Hepatocyte (in vitro differentiated cells): ENCODE data around the gene GLIS2. TPM values are rescaled to one million over a fixed set of nuclear protein-coding genes. Genes with fewer than 3 reads are reported as not detected.
"Not testable (repeated sequence)": the region's sequence is repeated elsewhere in the genome, so short reads cannot be mapped to it uniquely, and the experiment has no call there.

Source experiments
- DNase-seq: peaks from one replicate; pipeline ENCODE4 v3.0.0-alpha.2; 2016; ENCODE audit warnings: low spot score
- H2AFZ ChIP-seq: fragments of 200-600 bp; sonication (generic); 2 replicates; pipeline ENCODE4 v1.6.0; 2016; ENCODE audit warnings: antibody characterized with exemption, mild to moderate bottlenecking
- H3K27ac ChIP-seq: fragments of 200-600 bp; sonication (generic); 2 replicates; pipeline ENCODE4 v1.5.1; 2016; ENCODE audit warnings: mild to moderate bottlenecking
- H3K27me3 ChIP-seq: fragments of 200-600 bp; sonication (generic); 2 replicates; pipeline ENCODE4 v1.6.1; 2016
- H3K36me3 ChIP-seq: fragments of 200-600 bp; sonication (generic); replicated peaks from 2 replicates; pipeline ENCODE4 v1.5.1; 2016; ENCODE audit warnings: low read depth; ENCODE audit not compliant: insufficient read depth
- H3K4me1 ChIP-seq: fragments of 200-600 bp; sonication (generic); 2 replicates; pipeline ENCODE4 v1.5.1; 2016; ENCODE audit warnings: mild to moderate bottlenecking, moderate library complexity; ENCODE audit not compliant: insufficient read depth
- H3K4me2 ChIP-seq: fragments of 200-600 bp; sonication (generic); 2 replicates; pipeline ENCODE4 v1.6.0; 2016
- H3K4me3 ChIP-seq: fragments of 200-600 bp; sonication (generic); 2 replicates; pipeline ENCODE4 v1.5.1; 2016; ENCODE audit warnings: mild to moderate bottlenecking
- H3K79me2 ChIP-seq: fragments of 200-600 bp; sonication (generic); 2 replicates; pipeline ENCODE4 v1.6.0; 2017; ENCODE audit warnings: mild to moderate bottlenecking
- H3K9me2 ChIP-seq: fragments of 200-600 bp; sonication (generic); replicated peaks from 2 replicates; pipeline ENCODE4 v1.6.0; 2017; ENCODE audit warnings: mild to moderate bottlenecking; ENCODE audit not compliant: insufficient read depth
- H3K9me3 ChIP-seq: fragments of 200-600 bp; sonication (generic); 2 replicates; pipeline ENCODE4 v1.5.1; 2016; ENCODE audit warnings: low read depth, mild to moderate bottlenecking
- H4K20me1 ChIP-seq: fragments of 200-600 bp; sonication (generic); 2 replicates; pipeline ENCODE4 v1.6.0; 2016; ENCODE audit warnings: mild to moderate bottlenecking; ENCODE audit not compliant: insufficient read depth, poor library complexity, severe bottlenecking
- EZH2 ChIP-seq: fragments of 200-600 bp; sonication (generic); IDR thresholded peaks from 2 replicates; pipeline ENCODE4 v1.6.1; 2016; ENCODE audit warnings: antibody characterized with exemption, mild to moderate bottlenecking, borderline replicate concordance
- EZH2phosphoT487 ChIP-seq: fragments of 200-600 bp; sonication (generic); IDR thresholded peaks from one replicate; pipeline ENCODE4 v1.6.1; 2018; ENCODE audit warnings: antibody characterized with exemption, mild to moderate bottlenecking, low read depth, moderate library complexity; ENCODE audit not compliant: unreplicated experiment, severe bottlenecking
- WGBS: methylation state at CpG from one replicate; pipeline ENCODE4 v1.1.6; 2016; ENCODE audit warnings: low lambda C conversion rate; ENCODE audit errors: missing lambda C conversion rate; 5-methylcytosine and 5-hydroxymethylcytosine counted together
- polyA plus RNA-seq: library from polyadenylated mRNA; unstranded; fragments of >200 nt; fragmentation: Nextera tagmentation; extraction: Ambion mirVana; gene quantifications from 2 replicates; pipeline ENCODE4 v1.2.1, GENCODE V29; 2016
- total RNA-seq: library from RNA; depleted of rRNA; stranded (reverse); fragments of >200 nt; gene quantifications from 2 replicates; pipeline ENCODE4 v1.2.3, GENCODE V29; 2014
- TF ChIP-seq, protein P1 (sequence below): fragments of 200-600 bp; sonication (generic); IDR thresholded peaks from 2 replicates; pipeline ENCODE4 v1.5.1; 2016; ENCODE audit warnings: antibody characterized with exemption, mild to moderate bottlenecking; ENCODE audit not compliant: poor library complexity

Gene GLIS2
- total and polyA plus RNA-seq, 2 experiments from 2014 or later = 3.6 to 11.3 TPM

DNA sequence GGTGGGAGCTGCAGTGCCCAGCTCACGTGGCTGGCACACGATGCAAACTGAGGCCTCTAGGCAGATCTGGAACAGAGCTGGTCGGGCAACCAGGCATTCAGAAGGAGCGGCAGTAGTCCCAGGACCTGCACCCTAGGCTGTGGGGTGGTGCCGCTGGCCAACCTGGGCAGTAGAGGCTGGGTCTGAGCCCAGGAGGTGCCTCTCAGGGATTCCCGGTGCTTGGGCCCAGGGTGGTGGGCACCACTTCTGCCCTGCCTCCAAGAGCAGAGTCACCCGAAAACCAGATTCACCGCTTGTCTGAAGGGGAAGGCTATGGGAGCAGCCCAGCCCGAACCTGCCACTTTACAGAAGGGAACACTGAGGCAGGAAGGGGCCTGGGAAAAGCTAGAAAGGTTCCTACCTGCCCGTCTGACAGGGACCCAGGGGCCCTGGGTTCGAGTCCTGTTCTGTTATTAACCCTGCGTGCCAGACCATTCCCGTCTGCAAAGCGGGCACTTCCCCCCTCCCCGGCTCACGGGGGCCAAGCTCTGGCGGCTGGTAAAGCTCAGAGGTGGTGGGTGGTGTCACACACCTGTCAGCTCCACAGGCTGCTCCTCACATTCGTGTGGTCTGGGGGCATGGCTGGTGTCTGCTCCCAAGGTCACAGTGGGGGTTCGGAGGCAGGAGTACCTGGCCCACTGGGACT, 16.9 kb downstream of the GLIS2 start:
- Histone ChIP-seq H3K79me2 (peaks cover 58% of the 10 kb centered on the region), H3K36me3 (no peaks in the 10 kb centered on the region), H3K9me3 (no peaks in the 10 kb centered on the region), H2AFZ (no peak overlapping the region), H3K4me2 (no peak overlapping the region), H3K9me2 (no peaks in the 10 kb centered on the region), H3K4me1 (peaks cover 14% of the 10 kb centered on the region), H3K27ac (no peak overlapping the region), H3K4me3 (no peak overlapping the region), H3K27me3 (no peaks in the 10 kb centered on the region), H4K20me1 (peaks cover 39% of the 10 kb centered on the region)
- WGBS = 91% methylated on average over 19 of the region's 19 CpGs
- no peak for DNase-seq
- TF ChIP-seq EZH2phosphoT487 (no peak), EZH2 (no peak)
- TF ChIP-seq, protein P1, sequence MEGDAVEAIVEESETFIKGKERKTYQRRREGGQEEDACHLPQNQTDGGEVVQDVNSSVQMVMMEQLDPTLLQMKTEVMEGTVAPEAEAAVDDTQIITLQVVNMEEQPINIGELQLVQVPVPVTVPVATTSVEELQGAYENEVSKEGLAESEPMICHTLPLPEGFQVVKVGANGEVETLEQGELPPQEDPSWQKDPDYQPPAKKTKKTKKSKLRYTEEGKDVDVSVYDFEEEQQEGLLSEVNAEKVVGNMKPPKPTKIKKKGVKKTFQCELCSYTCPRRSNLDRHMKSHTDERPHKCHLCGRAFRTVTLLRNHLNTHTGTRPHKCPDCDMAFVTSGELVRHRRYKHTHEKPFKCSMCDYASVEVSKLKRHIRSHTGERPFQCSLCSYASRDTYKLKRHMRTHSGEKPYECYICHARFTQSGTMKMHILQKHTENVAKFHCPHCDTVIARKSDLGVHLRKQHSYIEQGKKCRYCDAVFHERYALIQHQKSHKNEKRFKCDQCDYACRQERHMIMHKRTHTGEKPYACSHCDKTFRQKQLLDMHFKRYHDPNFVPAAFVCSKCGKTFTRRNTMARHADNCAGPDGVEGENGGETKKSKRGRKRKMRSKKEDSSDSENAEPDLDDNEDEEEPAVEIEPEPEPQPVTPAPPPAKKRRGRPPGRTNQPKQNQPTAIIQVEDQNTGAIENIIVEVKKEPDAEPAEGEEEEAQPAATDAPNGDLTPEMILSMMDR = no peak

DNA sequence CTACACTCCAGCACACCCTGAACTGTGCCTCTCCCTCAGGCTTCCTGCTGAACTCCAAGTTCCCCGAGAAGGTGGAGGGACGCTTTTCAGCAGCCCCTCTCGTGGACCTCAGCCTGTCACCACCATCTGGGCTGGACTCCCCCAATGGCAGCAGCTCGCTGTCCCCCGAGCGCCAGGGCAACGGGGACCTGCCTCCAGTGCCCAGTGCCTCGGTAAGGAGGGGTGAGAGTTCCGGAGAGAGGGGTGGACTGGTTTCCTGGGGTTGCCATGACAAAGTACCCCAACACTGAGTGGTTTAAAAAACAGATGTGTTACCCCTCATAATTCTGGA, 17.4 kb downstream of the GLIS2 start:
- Histone ChIP-seq H3K9me2 (no peaks in the 10 kb centered on the region), H3K4me3 (no peak overlapping the region), H3K36me3 (no peaks in the 10 kb centered on the region), H2AFZ (no peak overlapping the region), H3K79me2 (peaks cover 55% of the 10 kb centered on the region), H3K4me1 (peaks cover 11% of the 10 kb centered on the region), H3K27ac (no peak overlapping the region), H3K27me3 (no peaks in the 10 kb centered on the region), H3K4me2 (no peak overlapping the region), H3K9me3 (no peaks in the 10 kb centered on the region), H4K20me1 (peaks cover 39% of the 10 kb centered on the region)
- DNase-seq = no peak
- WGBS = 96% methylated on average over 9 of the region's 9 CpGs
- no peak for TF ChIP-seq EZH2
- TF ChIP-seq, protein P1 = no peak
- no peak for TF ChIP-seq EZH2phosphoT487

DNA sequence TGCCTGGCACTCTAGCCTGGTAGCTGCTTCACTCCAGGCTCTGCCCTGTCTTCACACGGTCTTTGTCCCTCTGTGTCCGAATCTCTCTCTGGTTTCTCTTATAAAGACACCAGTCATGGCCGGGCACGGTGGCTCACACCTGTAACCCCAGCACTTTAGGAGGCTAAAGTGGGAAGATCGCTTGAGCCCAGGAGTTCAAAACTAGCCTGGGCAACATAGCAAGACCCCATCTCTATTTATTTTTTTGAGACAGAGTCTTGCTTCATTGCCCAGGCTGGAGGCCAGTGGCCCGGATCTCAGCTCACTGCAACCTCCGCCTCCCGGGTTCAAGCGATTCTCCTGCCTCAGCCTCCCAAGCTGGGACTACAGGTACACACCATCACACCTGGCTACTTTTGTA, 17.8 kb downstream of the GLIS2 start:
- not testable (repeated sequence) for H3K9me2 ChIP-seq, H3K4me2 ChIP-seq, H3K36me3 ChIP-seq, H3K4me1 ChIP-seq, H3K27ac ChIP-seq, H3K4me3 ChIP-seq, H3K9me3 ChIP-seq, H2AFZ ChIP-seq, H3K27me3 ChIP-seq, DNase-seq
- 98% methylated on average over 9 of the region's 9 CpGs for WGBS
- peaks cover 34% of the 10 kb centered on the region for H4K20me1 ChIP-seq
- peaks cover 51% of the 10 kb centered on the region for H3K79me2 ChIP-seq

DNA sequence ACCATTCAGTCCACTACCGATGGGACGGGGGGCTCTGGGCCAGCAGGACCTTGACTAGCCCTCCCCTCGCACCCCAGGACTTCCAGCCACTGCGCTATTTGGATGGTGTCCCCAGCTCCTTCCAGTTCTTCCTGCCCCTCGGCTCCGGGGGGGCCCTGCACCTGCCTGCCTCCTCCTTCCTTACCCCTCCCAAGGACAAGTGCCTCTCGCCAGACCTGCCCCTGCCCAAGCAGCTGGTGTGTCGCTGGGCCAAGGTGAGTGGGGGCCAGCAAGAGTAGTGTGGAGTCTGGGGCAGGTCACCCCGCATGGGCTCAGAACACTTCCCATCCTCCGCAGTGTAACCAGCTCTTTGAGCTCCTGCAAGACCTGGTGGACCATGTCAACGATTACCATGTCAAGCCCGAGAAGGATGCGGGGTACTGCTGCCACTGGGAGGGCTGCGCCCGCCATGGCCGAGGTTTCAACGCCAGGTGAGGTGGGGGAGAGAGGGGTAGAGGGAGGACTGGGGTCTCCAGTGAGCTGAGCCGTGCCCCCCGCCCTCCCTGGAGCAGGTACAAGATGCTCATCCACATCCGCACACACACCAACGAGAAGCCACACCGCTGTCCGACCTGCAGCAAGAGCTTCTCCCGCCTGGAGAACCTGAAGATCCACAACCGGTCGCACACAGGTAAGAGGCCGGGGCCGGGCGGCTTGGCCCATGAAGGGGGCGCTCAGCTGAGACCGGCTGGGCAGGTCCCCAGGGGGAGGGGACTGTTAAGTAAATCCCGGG, 19.0 kb downstream of the GLIS2 start:
- Histone ChIP-seq H4K20me1 (peaks cover 28% of the 10 kb centered on the region), H2AFZ (no peak overlapping the region), H3K4me3 (no peak overlapping the region), H3K27me3 (no peaks in the 10 kb centered on the region), H3K4me1 (peaks cover 13% of the 10 kb centered on the region), H3K9me2 (no peaks in the 10 kb centered on the region), H3K36me3 (no peaks in the 10 kb centered on the region), H3K27ac (no peak overlapping the region), H3K79me2 (peaks cover 39% of the 10 kb centered on the region), H3K4me2 (no peak overlapping the region), H3K9me3 (no peaks in the 10 kb centered on the region)
- no peak for DNase-seq
- TF ChIP-seq EZH2 = no peak
- TF ChIP-seq, protein P1 = no peak
- TF ChIP-seq EZH2phosphoT487 = no peak
- WGBS = 91% methylated on average over 31 of the region's 32 CpGs
